ENCODE data around the gene PLXNA4. TPM values are rescaled to one million over a fixed set of nuclear protein-coding genes. Genes with fewer than 3 reads are reported as not detected.
"Not testable (repeated sequence)": the region's sequence is repeated elsewhere in the genome, so short reads cannot be mapped to it uniquely, and the experiment has no call there.

PLXNA4 gene
- total RNA-seq, 4 donors from 2014 or later = 1.1 to 2.8 (median 1.4) TPM

DNA sequence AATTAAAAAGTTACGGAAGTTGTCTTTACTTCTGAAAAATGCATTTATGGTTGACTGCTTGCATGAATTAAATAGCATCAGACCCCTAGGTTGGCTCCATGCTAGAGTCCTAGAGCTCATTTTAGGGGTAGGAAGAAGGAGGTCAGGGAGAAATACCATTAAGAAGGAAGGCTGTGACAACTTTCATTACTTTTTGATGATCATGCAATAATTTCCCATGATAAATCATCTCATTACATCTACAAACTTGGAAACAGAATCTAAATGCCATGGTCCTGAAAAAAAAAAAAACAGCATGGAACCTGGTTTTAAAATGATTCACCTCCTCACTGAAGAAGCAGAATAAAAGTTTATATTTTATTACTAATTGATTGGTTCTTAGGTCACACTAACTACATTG lies 20.3 kb upstream of the PLXNA4 start:
- in situ Hi-C loops (cut with MboI; ENCODE audit: low pct_ligation_motif_present in 1 of 4, low pct_unique_long_range_greater_than_20kb in 1 of 4, low sequenced_read_pairs in 3 of 4) (loop anchor here in 2 of 4 donors (25.0 kb wide), 2 partner anchors 659 to 909 kb away; no protein-coding TSS in a partner anchor), intact Hi-C loops (cut with DNase I; ENCODE audit: low total_unique reads) (no loop called here)
- TF ChIP-seq, protein P1, sequence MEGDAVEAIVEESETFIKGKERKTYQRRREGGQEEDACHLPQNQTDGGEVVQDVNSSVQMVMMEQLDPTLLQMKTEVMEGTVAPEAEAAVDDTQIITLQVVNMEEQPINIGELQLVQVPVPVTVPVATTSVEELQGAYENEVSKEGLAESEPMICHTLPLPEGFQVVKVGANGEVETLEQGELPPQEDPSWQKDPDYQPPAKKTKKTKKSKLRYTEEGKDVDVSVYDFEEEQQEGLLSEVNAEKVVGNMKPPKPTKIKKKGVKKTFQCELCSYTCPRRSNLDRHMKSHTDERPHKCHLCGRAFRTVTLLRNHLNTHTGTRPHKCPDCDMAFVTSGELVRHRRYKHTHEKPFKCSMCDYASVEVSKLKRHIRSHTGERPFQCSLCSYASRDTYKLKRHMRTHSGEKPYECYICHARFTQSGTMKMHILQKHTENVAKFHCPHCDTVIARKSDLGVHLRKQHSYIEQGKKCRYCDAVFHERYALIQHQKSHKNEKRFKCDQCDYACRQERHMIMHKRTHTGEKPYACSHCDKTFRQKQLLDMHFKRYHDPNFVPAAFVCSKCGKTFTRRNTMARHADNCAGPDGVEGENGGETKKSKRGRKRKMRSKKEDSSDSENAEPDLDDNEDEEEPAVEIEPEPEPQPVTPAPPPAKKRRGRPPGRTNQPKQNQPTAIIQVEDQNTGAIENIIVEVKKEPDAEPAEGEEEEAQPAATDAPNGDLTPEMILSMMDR (IDR thresholded peaks at IDR 0.05) = no peak
- TF ChIP-seq POLR2A (IDR thresholded peaks at IDR 0.05) = no peak
- TF ChIP-seq POLR2AphosphoS5 (IDR thresholded peaks at IDR 0.05) = no peak
- no peak for TF ChIP-seq EP300 (IDR thresholded peaks at IDR 0.05; ENCODE audit: low read depth)
- Histone ChIP-seq H3K27ac (no peak overlapping the region), H3K27me3 (peaks cover 4% of the 10 kb centered on the region), H3K36me3 (no peaks in the 10 kb centered on the region), H3K4me3 (no peak overlapping the region), H3K4me1 (no peaks in the 10 kb centered on the region), H3K9me3 (no peaks in the 10 kb centered on the region)
- 88 to 100% methylated on average over 1 of the region's 1 CpG for WGBS, 2 donors (ENCODE audit: low coverage in 1 of 2)
- no peak for DNase-seq

DNA sequence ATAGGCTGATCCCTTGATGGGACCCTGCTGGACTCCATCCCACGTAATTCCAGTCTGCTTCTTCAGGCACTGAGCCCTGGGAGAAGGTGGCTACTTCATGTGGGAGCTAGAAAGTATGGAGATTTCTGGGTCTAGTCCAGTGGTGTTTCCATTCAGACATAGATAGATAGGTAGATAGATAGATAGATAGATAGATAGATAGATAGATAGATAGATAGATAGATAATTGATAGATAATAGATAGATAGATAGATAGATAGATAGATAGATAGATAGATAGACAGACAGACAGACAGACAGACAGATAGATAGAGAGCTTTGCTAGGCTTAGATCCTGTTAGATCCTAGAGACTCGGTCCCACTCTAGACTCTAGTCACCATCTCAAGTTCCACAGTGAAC lies 18.5 kb upstream of the PLXNA4 start:
- H3K4me1 ChIP-seq; H3K9me3 ChIP-seq; H3K27ac ChIP-seq; H3K36me3 ChIP-seq; intact Hi-C loops (cut with DNase I; ENCODE audit: low total_unique reads); H3K27me3 ChIP-seq; H3K4me3 ChIP-seq; DNase-seq: not testable (repeated sequence)
- WGBS, 2 donors (ENCODE audit: low coverage in 1 of 2) = 81% methylated on average over 2 of the region's 2 CpGs; no CpG with 5 or more reads in 1 of the 2 donors
- in situ Hi-C loops (cut with MboI; ENCODE audit: low pct_ligation_motif_present in 1 of 4, low pct_unique_long_range_greater_than_20kb in 1 of 4, low sequenced_read_pairs in 3 of 4) = loop anchor here in 2 of 4 donors (25.0 kb wide), 2 partner anchors 657 to 907 kb away; no protein-coding TSS in a partner anchor

DNA sequence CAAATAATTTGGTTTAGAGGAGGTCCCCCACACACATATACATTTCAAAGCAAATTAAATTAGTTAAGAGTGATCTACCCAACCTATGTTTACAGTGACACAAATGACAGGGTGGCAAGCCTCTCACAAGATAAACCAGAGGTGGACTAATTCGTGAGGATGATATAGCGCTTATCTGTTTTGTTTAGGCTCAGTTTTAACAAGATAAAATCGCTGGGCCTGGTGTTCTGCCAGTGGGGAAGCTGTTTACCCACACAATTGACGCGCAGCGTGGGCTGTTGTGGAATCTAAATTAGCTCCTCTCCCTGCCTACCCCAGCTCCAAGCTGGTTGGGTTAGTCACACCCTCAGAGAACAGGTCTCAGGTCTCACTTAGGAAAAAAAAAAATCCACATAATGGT lies 16.7 kb upstream of the PLXNA4 start:
- intact Hi-C loops (cut with DNase I; ENCODE audit: low total_unique reads) (no loop called here), in situ Hi-C loops (cut with MboI; ENCODE audit: low pct_ligation_motif_present in 1 of 4, low pct_unique_long_range_greater_than_20kb in 1 of 4, low sequenced_read_pairs in 3 of 4) (loop anchor here in 2 of 4 donors (25.0 kb wide), 2 partner anchors 656 to 906 kb away; no protein-coding TSS in a partner anchor)
- DNase-seq = no peak
- WGBS, 2 donors (ENCODE audit: low coverage in 1 of 2) = 42 to 57% methylated on average over 5 to 6 of the region's 6 CpGs
- no peaks in the 10 kb centered on the region for H3K36me3 ChIP-seq
- no peak overlapping the region for H3K27ac ChIP-seq
- no peak overlapping the region for H3K4me3 ChIP-seq
- H3K4me1 ChIP-seq = no peaks in the 10 kb centered on the region
- TF ChIP-seq, protein P1 (IDR thresholded peaks at IDR 0.05) = no peak
- TF ChIP-seq POLR2A (IDR thresholded peaks at IDR 0.05) = no peak
- no peak for TF ChIP-seq EP300 (IDR thresholded peaks at IDR 0.05; ENCODE audit: low read depth)
- no peak for TF ChIP-seq POLR2AphosphoS5 (IDR thresholded peaks at IDR 0.05)
- H3K9me3 ChIP-seq = no peaks in the 10 kb centered on the region
- H3K27me3 ChIP-seq = no peaks in the 10 kb centered on the region

DNA sequence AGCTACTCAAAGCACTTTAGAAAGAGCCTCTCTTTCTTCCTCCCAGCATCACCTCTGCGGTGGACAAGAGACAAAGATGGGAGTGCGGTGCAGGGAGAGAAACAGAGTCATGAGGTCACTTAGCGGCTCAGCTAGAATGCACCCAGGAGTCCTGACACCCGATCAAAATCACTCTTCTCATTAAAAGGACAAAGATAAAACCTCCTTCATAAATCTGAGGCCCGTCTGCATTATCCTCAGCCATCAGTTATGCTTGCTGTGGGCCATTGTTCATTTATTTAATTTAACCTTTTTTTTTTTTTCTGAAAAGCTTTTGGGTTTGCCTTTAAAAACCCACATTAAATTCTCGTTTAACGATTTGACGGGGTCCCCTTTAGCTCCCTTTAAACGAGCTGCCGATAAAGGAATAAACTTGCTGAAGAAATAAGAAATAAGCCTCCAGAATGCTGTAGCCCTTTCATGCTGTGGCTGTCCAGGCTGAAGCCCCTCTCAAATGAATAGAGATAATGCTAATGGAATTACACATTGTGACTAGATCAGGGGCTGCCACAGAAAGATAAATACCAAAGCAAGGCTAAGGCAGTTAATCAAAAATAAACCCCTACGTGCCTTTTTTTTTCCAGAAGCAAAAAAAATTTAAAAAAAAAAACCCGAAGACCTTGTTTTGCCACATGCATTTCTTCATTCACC lies 16.1 kb upstream of the PLXNA4 start:
- H3K9me3 ChIP-seq = no peaks in the 10 kb centered on the region
- in situ Hi-C loops (cut with MboI; ENCODE audit: low pct_ligation_motif_present in 1 of 4, low pct_unique_long_range_greater_than_20kb in 1 of 4, low sequenced_read_pairs in 3 of 4) (loop anchor here in 2 of 4 donors (25.0 kb wide), 2 partner anchors 655 to 905 kb away; no protein-coding TSS in a partner anchor), intact Hi-C loops (cut with DNase I; ENCODE audit: low total_unique reads) (no loop called here)
- WGBS, 2 donors (ENCODE audit: low coverage in 1 of 2) = 73 to 74% methylated on average over 12 of the region's 12 CpGs
- no peaks in the 10 kb centered on the region for H3K27me3 ChIP-seq
- H3K4me1 ChIP-seq = no peaks in the 10 kb centered on the region
- H3K4me3 ChIP-seq = no peak overlapping the region
- no peaks in the 10 kb centered on the region for H3K36me3 ChIP-seq
- H3K27ac ChIP-seq = no peak overlapping the region
- TF ChIP-seq, protein P1 (IDR thresholded peaks at IDR 0.05) = no peak
- TF ChIP-seq POLR2AphosphoS5 (IDR thresholded peaks at IDR 0.05) = no peak
- DNase-seq = no peak
